SK-N-SH (cell line): Measurements from ENCODE around the gene FAT1. TPM values are rescaled to one million over a fixed set of nuclear protein-coding genes. Genes with fewer than 3 reads are reported as not detected.

Experiments
- CTCF ChIA-PET: fragments of 300-600, 350-600 bp; formaldehyde crosslinking; extraction: SDS; loops from one replicate; lab custom pipeline; 2021; lab: Yijun Ruan, JAX
- POLR2A ChIA-PET: fragments of 350-600 bp; sonication (Branson Sonifier 250); formaldehyde crosslinking; extraction: SDS; loops from one replicate; lab custom pipeline; 2020; ENCODE audit warnings: antibody characterized with exemption, inconsistent platforms; lab: Yijun Ruan, JAX
- DNase-seq: peaks from one replicate; pipeline ENCODE4 v3.0.0; 2012
- H2AFZ ChIP-seq: fragments of 200-600 bp; sonication (generic); 2 replicates; pipeline ENCODE4 v1.8.1; 2016; ENCODE audit warnings: antibody characterized with exemption, mild to moderate bottlenecking, low read depth
- H3F3A ChIP-seq: fragments of 200-600 bp; sonication (generic); replicated peaks from 2 replicates; pipeline ENCODE3; 2016; ENCODE audit warnings: antibody characterized with exemption, mild to moderate bottlenecking; ENCODE audit not compliant: insufficient read depth
- H3K27ac ChIP-seq, 2 experiments: fragments of 200-500 bp in 1 of 2; fragments of 200-600 bp in 1 of 2; sonication (Bioruptor generic) in 1 of 2; sonication (generic), shearing (Covaris generic) in 1 of 2; 2 replicates each; pipeline versions ENCODE4 v1.5.1 to v1.6.1; 2014 to 2016; ENCODE audit warnings: low read depth in 2 of 2, inconsistent platforms in 1 of 2, low read length in 1 of 2, mild to moderate bottlenecking in 1 of 2, mixed read lengths in 1 of 2
- H3K27me3 ChIP-seq: fragments of 200-600 bp; sonication (generic), shearing (Covaris generic); 2 replicates; pipeline ENCODE4 v1.6.1; 2016; ENCODE audit warnings: mixed run types; ENCODE audit not compliant: insufficient read depth
- H3K36me3 ChIP-seq, 2 experiments: fragments of 200-500 bp in 1 of 2; fragments of 200-600 bp in 1 of 2; sonication (Bioruptor generic) in 1 of 2; sonication (generic) in 1 of 2; replicated peaks in 1 of 2; 2 replicates each; pipeline versions ENCODE3 to v1.5.1; 2014 to 2016; ENCODE audit warnings: low read length in 1 of 2, mild to moderate bottlenecking in 1 of 2; ENCODE audit not compliant: insufficient read depth in 2 of 2, control insufficient read depth in 1 of 2
- H3K4me1 ChIP-seq, 2 experiments: fragments of 200-500 bp in 1 of 2; fragments of 200-600 bp in 1 of 2; sonication (Bioruptor generic) in 1 of 2; sonication (generic), shearing (Covaris generic) in 1 of 2; 2 replicates each; pipeline versions ENCODE4 v1.5.1 to v1.6.1; 2014 to 2016; ENCODE audit warnings: low read depth in 1 of 2, low read length in 1 of 2, mixed run types in 1 of 2; ENCODE audit not compliant: insufficient read depth in 2 of 2, control insufficient read depth in 1 of 2
- H3K4me2 ChIP-seq: fragments of 200-600 bp; sonication (generic), shearing (Covaris generic); 2 replicates; pipeline ENCODE4 v1.6.1; 2017; ENCODE audit warnings: mixed run types
- H3K4me3 ChIP-seq, 2 experiments: fragments of 200-500 bp in 1 of 2; fragments of 200-600 bp in 1 of 2; sonication (Bioruptor generic) in 1 of 2; sonication (generic), shearing (Covaris generic) in 1 of 2; 2 replicates each; pipeline versions ENCODE4 v1.5.1 to v1.8.1; 2014 to 2016; ENCODE audit warnings: low read depth in 2 of 2, inconsistent platforms in 1 of 2, low read length in 1 of 2, mild to moderate bottlenecking in 1 of 2, mixed read lengths in 1 of 2, moderate library complexity in 1 of 2
- H3K79me2 ChIP-seq: fragments of 200-600 bp; sonication (generic); 2 replicates; pipeline ENCODE4 v1.8.1; 2017; ENCODE audit warnings: mild to moderate bottlenecking; ENCODE audit not compliant: insufficient read depth
- H3K9ac ChIP-seq: fragments of 200-600 bp; sonication (generic); 2 replicates; pipeline ENCODE4 v1.6.1; 2017; ENCODE audit warnings: mixed run types
- H3K9me2 ChIP-seq: fragments of 200-600 bp; sonication (generic); 2 replicates; pipeline ENCODE4 v1.6.1; 2017; ENCODE audit warnings: mixed run types
- H3K9me3 ChIP-seq: fragments of 200-600 bp; sonication (generic); 2 replicates; pipeline ENCODE4 v1.6.1; 2017; ENCODE audit warnings: mixed run types, mild to moderate bottlenecking, moderate library complexity
- H4K20me1 ChIP-seq: fragments of 200-600 bp; sonication (generic); 2 replicates; pipeline ENCODE4 v1.6.1; 2017; ENCODE audit warnings: mild to moderate bottlenecking, mixed run types; ENCODE audit not compliant: insufficient read depth
- CHD2 ChIP-seq: fragments of 150-350 bp; IDR thresholded peaks from 2 replicates; pipeline ENCODE4 v1.6.1; 2018; ENCODE audit warnings: low read length; ENCODE audit not compliant: partially characterized antibody
- EZH2phosphoT487 ChIP-seq: fragments of 200-600 bp; sonication (generic); IDR thresholded peaks from 2 replicates; pipeline ENCODE4 v1.6.1; 2017; ENCODE audit warnings: low read depth, mixed run types, mild to moderate bottlenecking, antibody characterized with exemption, moderate library complexity, borderline replicate concordance
- FOXM1 ChIP-seq: IDR thresholded peaks from 2 replicates; pipeline ENCODE4 v1.4.0; 2012; ENCODE audit warnings: low read depth, mild to moderate bottlenecking
- GABPA ChIP-seq: IDR thresholded peaks from 2 replicates; pipeline ENCODE4 v1.4.0; 2012; ENCODE audit warnings: low read depth, mild to moderate bottlenecking
- GATA2 ChIP-seq: sonication (generic); formaldehyde crosslinking; IDR thresholded peaks from 2 replicates; pipeline ENCODE4 v1.5.0; 2020; ENCODE audit warnings: mild to moderate bottlenecking, missing genetic modification reagents
- RXRA ChIP-seq: IDR thresholded peaks from 2 replicates; pipeline ENCODE4 v1.4.0; 2012; ENCODE audit warnings: low read depth, mild to moderate bottlenecking, borderline replicate concordance
- TAF1 ChIP-seq: IDR thresholded peaks from 2 replicates; pipeline ENCODE4 v1.6.1; 2012; ENCODE audit warnings: low read depth, mild to moderate bottlenecking, low read length, moderate library complexity, borderline replicate concordance
- TCF12 ChIP-seq: IDR thresholded peaks from 2 replicates; pipeline ENCODE4 v1.4.0; 2012
- WGBS: methylation state at CpG from one replicate; pipeline ENCODE4 v1.1.6; 2017; ENCODE audit warnings: low lambda C conversion rate; 5-methylcytosine and 5-hydroxymethylcytosine counted together
- polyA plus RNA-seq, 3 experiments: library from polyadenylated mRNA; depleted of rRNA; stranded (reverse); fragments of >200 nt; gene quantifications; 2 replicates each; pipeline ENCODE4 v1.2.3, GENCODE V29; 2012
- TF ChIP-seq, protein P1 (sequence below): IDR thresholded peaks from 2 replicates; pipeline ENCODE4 v1.6.1; 2012; ENCODE audit warnings: mild to moderate bottlenecking, low read depth, low read length, moderate library complexity
- TF ChIP-seq, protein P2 (sequence below): fragments of 200-600 bp; sonication (generic); IDR thresholded peaks from 2 replicates; pipeline ENCODE4 v1.6.1; 2017; ENCODE audit warnings: antibody characterized with exemption, mild to moderate bottlenecking, moderate library complexity
- TF ChIP-seq, protein P3 (sequence below): fragments of 150-350 bp; IDR thresholded peaks from 2 replicates; pipeline ENCODE4 v1.6.1; 2016; ENCODE audit warnings: mild to moderate bottlenecking, low read depth, low read length

FAT1 gene
- polyA plus RNA-seq, 1 of the 3 experiments (the other 2 are of a cell fraction) = 41.3 TPM

DNA sequence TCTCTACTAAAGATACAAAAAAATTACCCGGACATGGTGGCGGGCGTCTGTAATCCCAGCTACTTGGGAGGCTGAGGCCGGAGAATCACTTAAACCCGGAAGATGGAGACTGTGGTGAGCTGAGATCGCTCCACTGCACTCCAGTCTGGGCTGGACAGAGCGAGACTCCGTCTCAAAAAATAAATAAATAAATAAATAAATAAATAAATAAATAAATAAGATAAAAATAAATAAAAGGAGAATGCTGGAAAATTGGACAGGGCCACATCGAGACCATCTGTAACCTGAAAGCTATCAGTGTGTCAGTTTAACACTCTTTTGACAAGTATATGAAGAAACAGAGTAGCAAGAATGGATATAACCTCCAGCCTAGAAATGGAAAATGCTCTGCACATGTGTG, 15.7 kb upstream of the FAT1 start (continued):
- TF ChIP-seq GATA2 (CRISPR knock-in tag) (no peak), EZH2phosphoT487 (no peak), FOXM1 (no peak)

DNA sequence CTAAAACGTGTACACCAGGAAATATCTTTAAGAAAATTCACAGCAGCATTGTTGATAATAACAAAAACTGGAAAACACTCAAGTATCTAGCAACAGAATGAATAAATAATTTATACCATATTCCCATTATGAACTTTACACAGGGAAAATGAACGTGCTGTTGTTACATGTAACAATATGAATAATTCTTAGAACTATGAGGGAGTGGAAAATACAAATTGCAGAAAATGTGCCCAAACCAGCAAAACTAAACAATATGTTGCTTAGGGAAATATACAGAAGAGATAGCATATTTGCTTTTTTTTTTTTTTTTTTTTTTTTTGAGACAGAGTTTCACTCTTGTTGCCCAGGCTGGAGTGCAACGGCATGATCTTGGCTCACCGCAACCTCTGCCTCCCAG, 14.8 kb upstream of the FAT1 start:
- H3K79me2 ChIP-seq = no peaks in the 10 kb centered on the region
- POLR2A ChIA-PET = no interaction called here
- H2AFZ ChIP-seq = no peak overlapping the region
- 44% methylated on average over 4 of the region's 4 CpGs for whole genome bisulfite sequencing
- no peaks in the 10 kb centered on the region for H3K36me3 ChIP-seq
- H3K9me3 ChIP-seq = no peaks in the 10 kb centered on the region
- no peaks in the 10 kb centered on the region; a peak in 2 of 4 replicates for H3K4me1 ChIP-seq
- H3F3A ChIP-seq = peaks cover 8% of the 10 kb centered on the region
- TF ChIP-seq, protein P1, sequence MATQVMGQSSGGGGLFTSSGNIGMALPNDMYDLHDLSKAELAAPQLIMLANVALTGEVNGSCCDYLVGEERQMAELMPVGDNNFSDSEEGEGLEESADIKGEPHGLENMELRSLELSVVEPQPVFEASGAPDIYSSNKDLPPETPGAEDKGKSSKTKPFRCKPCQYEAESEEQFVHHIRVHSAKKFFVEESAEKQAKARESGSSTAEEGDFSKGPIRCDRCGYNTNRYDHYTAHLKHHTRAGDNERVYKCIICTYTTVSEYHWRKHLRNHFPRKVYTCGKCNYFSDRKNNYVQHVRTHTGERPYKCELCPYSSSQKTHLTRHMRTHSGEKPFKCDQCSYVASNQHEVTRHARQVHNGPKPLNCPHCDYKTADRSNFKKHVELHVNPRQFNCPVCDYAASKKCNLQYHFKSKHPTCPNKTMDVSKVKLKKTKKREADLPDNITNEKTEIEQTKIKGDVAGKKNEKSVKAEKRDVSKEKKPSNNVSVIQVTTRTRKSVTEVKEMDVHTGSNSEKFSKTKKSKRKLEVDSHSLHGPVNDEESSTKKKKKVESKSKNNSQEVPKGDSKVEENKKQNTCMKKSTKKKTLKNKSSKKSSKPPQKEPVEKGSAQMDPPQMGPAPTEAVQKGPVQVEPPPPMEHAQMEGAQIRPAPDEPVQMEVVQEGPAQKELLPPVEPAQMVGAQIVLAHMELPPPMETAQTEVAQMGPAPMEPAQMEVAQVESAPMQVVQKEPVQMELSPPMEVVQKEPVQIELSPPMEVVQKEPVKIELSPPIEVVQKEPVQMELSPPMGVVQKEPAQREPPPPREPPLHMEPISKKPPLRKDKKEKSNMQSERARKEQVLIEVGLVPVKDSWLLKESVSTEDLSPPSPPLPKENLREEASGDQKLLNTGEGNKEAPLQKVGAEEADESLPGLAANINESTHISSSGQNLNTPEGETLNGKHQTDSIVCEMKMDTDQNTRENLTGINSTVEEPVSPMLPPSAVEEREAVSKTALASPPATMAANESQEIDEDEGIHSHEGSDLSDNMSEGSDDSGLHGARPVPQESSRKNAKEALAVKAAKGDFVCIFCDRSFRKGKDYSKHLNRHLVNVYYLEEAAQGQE = no peak
- TF ChIP-seq GABPA = no peak
- no peak for TF ChIP-seq TAF1
- TF ChIP-seq, protein P2, sequence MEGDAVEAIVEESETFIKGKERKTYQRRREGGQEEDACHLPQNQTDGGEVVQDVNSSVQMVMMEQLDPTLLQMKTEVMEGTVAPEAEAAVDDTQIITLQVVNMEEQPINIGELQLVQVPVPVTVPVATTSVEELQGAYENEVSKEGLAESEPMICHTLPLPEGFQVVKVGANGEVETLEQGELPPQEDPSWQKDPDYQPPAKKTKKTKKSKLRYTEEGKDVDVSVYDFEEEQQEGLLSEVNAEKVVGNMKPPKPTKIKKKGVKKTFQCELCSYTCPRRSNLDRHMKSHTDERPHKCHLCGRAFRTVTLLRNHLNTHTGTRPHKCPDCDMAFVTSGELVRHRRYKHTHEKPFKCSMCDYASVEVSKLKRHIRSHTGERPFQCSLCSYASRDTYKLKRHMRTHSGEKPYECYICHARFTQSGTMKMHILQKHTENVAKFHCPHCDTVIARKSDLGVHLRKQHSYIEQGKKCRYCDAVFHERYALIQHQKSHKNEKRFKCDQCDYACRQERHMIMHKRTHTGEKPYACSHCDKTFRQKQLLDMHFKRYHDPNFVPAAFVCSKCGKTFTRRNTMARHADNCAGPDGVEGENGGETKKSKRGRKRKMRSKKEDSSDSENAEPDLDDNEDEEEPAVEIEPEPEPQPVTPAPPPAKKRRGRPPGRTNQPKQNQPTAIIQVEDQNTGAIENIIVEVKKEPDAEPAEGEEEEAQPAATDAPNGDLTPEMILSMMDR = no peak
- TF ChIP-seq GATA2 (CRISPR knock-in tag) = no peak
- TF ChIP-seq RXRA = no peak
- TF ChIP-seq, protein P3, sequence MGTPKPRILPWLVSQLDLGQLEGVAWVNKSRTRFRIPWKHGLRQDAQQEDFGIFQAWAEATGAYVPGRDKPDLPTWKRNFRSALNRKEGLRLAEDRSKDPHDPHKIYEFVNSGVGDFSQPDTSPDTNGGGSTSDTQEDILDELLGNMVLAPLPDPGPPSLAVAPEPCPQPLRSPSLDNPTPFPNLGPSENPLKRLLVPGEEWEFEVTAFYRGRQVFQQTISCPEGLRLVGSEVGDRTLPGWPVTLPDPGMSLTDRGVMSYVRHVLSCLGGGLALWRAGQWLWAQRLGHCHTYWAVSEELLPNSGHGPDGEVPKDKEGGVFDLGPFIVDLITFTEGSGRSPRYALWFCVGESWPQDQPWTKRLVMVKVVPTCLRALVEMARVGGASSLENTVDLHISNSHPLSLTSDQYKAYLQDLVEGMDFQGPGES = no peak
- no peak for TF ChIP-seq CHD2
- TF ChIP-seq TCF12 = no peak
- TF ChIP-seq, all 33 proteins: peak for 0
- H4K20me1 ChIP-seq = no peaks in the 10 kb centered on the region
- H3K9me2 ChIP-seq = no peaks in the 10 kb centered on the region
- DNase-seq = no peak
- H3K27ac ChIP-seq = no peak overlapping the region
- H3K27me3 ChIP-seq = no peaks in the 10 kb centered on the region; the same call in 1 of the 2 replicates
- no peak overlapping the region for H3K4me3 ChIP-seq
- CTCF ChIA-PET = interaction anchor here (0.6 to 2.6 kb wide), 2 partner anchors 13 to 101 kb away, joined by 3 to 10 read pairs; no protein-coding TSS in a partner anchor
- no peak overlapping the region for H3K9ac ChIP-seq
- H3K4me2 ChIP-seq = no peak overlapping the region
